ENCODE results near the gene OXT. TPM values are rescaled to one million over a fixed set of nuclear protein-coding genes. Genes with fewer than 3 reads are reported as not detected.
"Not testable (repeated sequence)": the region's sequence is repeated elsewhere in the genome, so short reads cannot be mapped to it uniquely, and the experiment has no call there.

OXT gene
- total RNA-seq, 4 donors from 2014 or later = 1.8 TPM; not detected in 3

DNA sequence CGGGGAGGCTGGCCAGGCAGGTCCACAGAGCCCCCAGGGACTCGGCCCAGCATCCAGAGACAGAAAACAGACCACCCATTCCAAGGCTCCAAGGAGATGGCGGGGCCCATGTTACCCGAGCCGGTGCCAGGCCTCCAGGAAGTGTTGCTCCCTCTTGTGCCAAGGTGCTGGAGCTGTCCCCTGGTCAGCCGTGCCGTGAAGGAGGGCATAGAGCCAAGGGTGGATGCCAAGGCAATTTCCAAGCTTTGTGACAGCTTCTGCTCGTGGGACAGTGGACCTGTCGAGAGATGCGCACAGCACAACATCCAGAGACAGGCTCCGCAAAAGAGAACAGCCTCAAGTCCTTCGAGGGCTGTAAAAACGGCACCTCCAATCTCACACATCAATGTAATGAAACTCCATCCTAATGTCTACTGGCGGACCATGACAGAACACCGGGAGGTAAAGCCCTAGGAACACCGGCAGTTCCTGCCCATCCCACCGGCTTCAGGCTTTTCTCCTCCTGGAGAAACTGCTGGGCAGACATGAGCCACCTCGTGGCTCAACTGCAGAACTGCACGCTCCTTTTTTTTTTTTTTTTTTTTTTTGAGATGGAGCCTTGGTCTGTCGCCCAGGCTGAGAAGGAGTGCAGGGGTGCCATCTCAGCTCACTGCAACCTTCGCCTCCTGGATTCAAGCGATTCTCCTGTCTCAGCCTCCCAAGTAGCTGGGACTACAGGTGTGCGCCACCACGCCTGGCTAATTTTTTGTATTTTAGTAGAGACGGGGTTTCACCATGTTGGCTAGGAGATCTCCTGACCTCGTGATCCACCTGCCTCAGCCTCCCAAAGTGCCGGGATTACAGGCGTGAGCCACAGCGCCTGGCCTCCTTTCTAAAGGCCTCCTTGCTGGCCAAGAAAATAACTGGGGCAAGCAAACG, 44.0 kb downstream of the OXT start:
- Histone ChIP-seq H3K4me3 (no peak overlapping the region), H3K27ac (no peak overlapping the region), H3K9me3 (no peaks in the 10 kb centered on the region), H3K36me3 (peaks cover 0 to 50% (median 0%) of the 10 kb centered on the region in 3 donors), H3K4me1 (peaks cover 0 to 29% (median 8%) of the 10 kb centered on the region in 4 donors), H3K27me3 (no peaks in the 10 kb centered on the region)
- DNase-seq (ENCODE audit: low spot score in 2 of 2) = no peak
- TF ChIP-seq, protein P1, sequence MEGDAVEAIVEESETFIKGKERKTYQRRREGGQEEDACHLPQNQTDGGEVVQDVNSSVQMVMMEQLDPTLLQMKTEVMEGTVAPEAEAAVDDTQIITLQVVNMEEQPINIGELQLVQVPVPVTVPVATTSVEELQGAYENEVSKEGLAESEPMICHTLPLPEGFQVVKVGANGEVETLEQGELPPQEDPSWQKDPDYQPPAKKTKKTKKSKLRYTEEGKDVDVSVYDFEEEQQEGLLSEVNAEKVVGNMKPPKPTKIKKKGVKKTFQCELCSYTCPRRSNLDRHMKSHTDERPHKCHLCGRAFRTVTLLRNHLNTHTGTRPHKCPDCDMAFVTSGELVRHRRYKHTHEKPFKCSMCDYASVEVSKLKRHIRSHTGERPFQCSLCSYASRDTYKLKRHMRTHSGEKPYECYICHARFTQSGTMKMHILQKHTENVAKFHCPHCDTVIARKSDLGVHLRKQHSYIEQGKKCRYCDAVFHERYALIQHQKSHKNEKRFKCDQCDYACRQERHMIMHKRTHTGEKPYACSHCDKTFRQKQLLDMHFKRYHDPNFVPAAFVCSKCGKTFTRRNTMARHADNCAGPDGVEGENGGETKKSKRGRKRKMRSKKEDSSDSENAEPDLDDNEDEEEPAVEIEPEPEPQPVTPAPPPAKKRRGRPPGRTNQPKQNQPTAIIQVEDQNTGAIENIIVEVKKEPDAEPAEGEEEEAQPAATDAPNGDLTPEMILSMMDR (IDR thresholded peaks at IDR 0.05) = peak; percentile 55 to 82 (median 58)
- TF ChIP-seq EP300 (IDR thresholded peaks at IDR 0.05) (no peak), POLR2A (IDR thresholded peaks at IDR 0.05) (no peak)
- 54 to 56% methylated on average over 29 of the region's 30 CpGs for WGBS, 2 donors

GRCh38 chr20:3116341-3116740, 44.9 kb downstream of the OXT start:
- H3K4me1 ChIP-seq = peaks cover 0 to 29% (median 8%) of the 10 kb centered on the region in 4 donors
- no peaks in the 10 kb centered on the region for H3K27me3 ChIP-seq
- H3K36me3 ChIP-seq = peaks cover 0 to 52% (median 0%) of the 10 kb centered on the region in 3 donors
- H3K9me3 ChIP-seq = no peaks in the 10 kb centered on the region
- TF ChIP-seq EP300 (IDR thresholded peaks at IDR 0.05) (no peak), POLR2A (IDR thresholded peaks at IDR 0.05) (no peak)
- TF ChIP-seq, protein P1 (IDR thresholded peaks at IDR 0.05) = no peak
- WGBS, 2 donors = 73 to 76% methylated on average over 4 of the region's 4 CpGs
- H3K27ac ChIP-seq = no peak overlapping the region
- no peak for DNase-seq (ENCODE audit: low spot score in 2 of 2)
- H3K4me3 ChIP-seq = no peak overlapping the region

- H3K4me1 ChIP-seq = peaks cover 0 to 29% (median 8%) of the 10 kb centered on the region in 4 donors
- H3K27ac ChIP-seq = peak overlapping the region in 2 of 4 donors; percentile 67 to 75
- WGBS, 2 donors = 43 to 46% methylated on average over 14 of the region's 14 CpGs
- DNase-seq (ENCODE audit: low spot score in 2 of 2) = peak; percentile 47 to 59
- H3K4me3 ChIP-seq, H3K9me3 ChIP-seq, H3K27me3 ChIP-seq: not testable (repeated sequence)
- H3K36me3 ChIP-seq = peaks cover 0 to 54% (median 0%) of the 10 kb centered on the region in 3 donors
- TF ChIP-seq, protein P1 (IDR thresholded peaks at IDR 0.05) = peak; percentile 32 to 67 (median 58)
Measured at GRCh38 chr20:3117839-3118379, 46.5 kb downstream of the OXT start.

GRCh38 chr20:3119044-3119443, 47.6 kb downstream of the OXT start:
- Histone ChIP-seq H3K4me3 (no peak overlapping the region), H3K9me3 (no peaks in the 10 kb centered on the region), H3K36me3 (peaks cover 0 to 55% (median 0%) of the 10 kb centered on the region in 3 donors), H3K27ac (no peak overlapping the region), H3K4me1 (peaks cover 0 to 29% (median 8%) of the 10 kb centered on the region in 4 donors), H3K27me3 (no peaks in the 10 kb centered on the region)
- WGBS, 2 donors = 64 to 72% methylated on average over 5 of the region's 5 CpGs
- no peak for DNase-seq (ENCODE audit: low spot score in 2 of 2)
- no peak for TF ChIP-seq POLR2A (IDR thresholded peaks at IDR 0.05)
- no peak for TF ChIP-seq EP300 (IDR thresholded peaks at IDR 0.05)
- TF ChIP-seq, protein P1 (IDR thresholded peaks at IDR 0.05) = no peak
